WI38 (cell line): Measurements from ENCODE around the gene AGPAT4.

ENCODE experiments used
- H3K4me3 ChIP-seq: 2 replicates; pipeline ENCODE4 v1.5.1; 2011; ENCODE audit warnings: low read depth, mild to moderate bottlenecking, control low read depth, low read length
- CTCF ChIP-seq: IDR thresholded peaks from 2 replicates; pipeline ENCODE4 v1.5.1; 2012; ENCODE audit warnings: low read depth, mild to moderate bottlenecking, control low read depth, low read length

AGPAT4 gene

GRCh38 chr6:161239001-161239400 is 34.9 kb downstream of the AGPAT4 start:
- no peak for TF ChIP-seq CTCF

GRCh38 chr6:161238500-161238899 is 35.4 kb downstream of the AGPAT4 start:
- no peak overlapping the region for H3K4me3 ChIP-seq
- TF ChIP-seq CTCF = no peak

More at GRCh38 chr6:161239001-161239400, 34.9 kb downstream of the AGPAT4 start:
- no peak overlapping the region for H3K4me3 ChIP-seq

GRCh38 chr6:161238081-161238480 is 35.8 kb downstream of the AGPAT4 start:
- no peak for TF ChIP-seq CTCF
- no peak overlapping the region for H3K4me3 ChIP-seq

GRCh38 chr6:161237176-161237575 is 36.7 kb downstream of the AGPAT4 start:
- TF ChIP-seq CTCF = no peak
- no peak overlapping the region for H3K4me3 ChIP-seq

- no peak overlapping the region for H3K4me3 ChIP-seq
- no peak for TF ChIP-seq CTCF
Measured at GRCh38 chr6:161235776-161236633, 37.9 kb downstream of the AGPAT4 start.

- H3K4me3 ChIP-seq = no peak overlapping the region
- TF ChIP-seq CTCF = no peak
Measured at GRCh38 chr6:161233986-161234661, 39.7 kb downstream of the AGPAT4 start.

- no peak overlapping the region for H3K4me3 ChIP-seq
- TF ChIP-seq CTCF = no peak
Measured at GRCh38 chr6:161232467-161232866, 41.4 kb downstream of the AGPAT4 start.
